ENCODE data around the gene BCAP31.
"Not testable (repeated sequence)": the region's sequence is repeated elsewhere in the genome, so short reads cannot be mapped to it uniquely, and the experiment has no call there.

The BCAP31 gene

GRCh38 chrX:153696538-153696937 is 27.6 kb downstream of the BCAP31 start:
- DNase-seq (ENCODE audit: low read depth in 1 of 2, low spot score in 1 of 2) = not testable (repeated sequence)

DNA sequence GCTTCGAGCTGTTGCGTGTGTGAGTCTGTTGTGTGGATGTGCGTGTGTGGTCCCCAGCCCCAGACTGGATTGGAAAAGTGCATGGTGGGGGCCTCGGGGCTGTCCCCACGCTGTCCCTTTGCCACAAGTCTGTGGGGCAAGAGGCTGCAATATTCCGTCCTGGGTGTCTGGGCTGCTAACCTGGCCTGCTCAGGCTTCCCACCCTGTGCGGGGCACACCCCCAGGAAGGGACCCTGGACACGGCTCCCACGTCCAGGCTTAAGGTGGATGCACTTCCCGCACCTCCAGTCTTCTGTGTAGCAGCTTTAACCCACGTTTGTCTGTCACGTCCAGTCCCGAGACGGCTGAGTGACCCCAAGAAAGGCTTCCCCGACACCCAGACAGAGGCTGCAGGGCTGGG is 28.1 kb downstream of the BCAP31 start:
- DNase-seq (ENCODE audit: low read depth in 1 of 2, low spot score in 1 of 2) = no peak

- DNase-seq (ENCODE audit: low read depth in 1 of 2, low spot score in 1 of 2) = no peak
These were observed 29.4 kb downstream of the BCAP31 start for GRCh38 chrX:153694687-153695270.

- DNase-seq (ENCODE audit: low read depth in 1 of 2, low spot score in 1 of 2) = not testable (repeated sequence)
These were observed 29.9 kb downstream of the BCAP31 start for GRCh38 chrX:153694256-153694655.

DNA sequence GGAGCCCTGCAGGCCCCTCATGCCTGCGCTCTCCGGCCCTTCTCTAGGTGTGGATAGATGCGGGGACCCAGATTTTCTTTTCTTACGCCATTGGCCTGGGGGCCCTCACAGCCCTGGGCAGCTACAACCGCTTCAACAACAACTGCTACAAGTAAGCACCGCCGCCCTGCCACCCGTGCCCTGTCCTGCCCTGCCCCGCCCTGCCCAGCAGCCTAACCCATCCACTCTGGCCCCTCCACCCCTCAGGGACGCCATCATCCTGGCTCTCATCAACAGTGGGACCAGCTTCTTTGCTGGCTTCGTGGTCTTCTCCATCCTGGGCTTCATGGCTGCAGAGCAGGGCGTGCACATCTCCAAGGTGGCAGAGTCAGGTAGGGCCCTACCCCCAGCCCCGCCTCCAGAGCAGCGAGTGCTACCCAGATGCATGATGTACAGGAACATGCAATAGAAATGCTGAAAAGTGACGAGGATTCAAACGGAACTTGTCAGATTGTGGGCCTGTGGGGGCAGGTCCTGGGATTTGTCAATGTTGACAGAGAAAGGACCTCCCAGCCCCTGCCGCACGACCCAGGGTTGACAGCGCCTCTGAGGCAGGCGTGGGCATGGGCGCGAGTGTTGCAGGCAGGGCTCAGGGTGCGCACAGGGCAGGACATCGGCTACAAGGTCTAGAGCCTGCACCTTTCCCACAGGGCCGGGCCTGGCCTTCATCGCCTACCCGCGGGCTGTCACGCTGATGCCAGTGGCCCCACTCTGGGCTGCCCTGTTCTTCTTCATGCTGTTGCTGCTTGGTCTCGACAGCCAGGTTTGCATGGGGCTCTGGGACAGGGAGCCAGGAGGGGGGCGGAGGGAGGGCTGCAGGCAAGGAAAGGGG is 30.7 kb downstream of the BCAP31 start:
- no peak for DNase-seq (ENCODE audit: low read depth in 1 of 2, low spot score in 1 of 2)

- no peak for DNase-seq (ENCODE audit: low read depth in 1 of 2, low spot score in 1 of 2)
These were observed 31.5 kb downstream of the BCAP31 start for GRCh38 chrX:153692611-153693156.

GRCh38 chrX:153692003-153692402 is 32.2 kb downstream of the BCAP31 start:
- no peak for DNase-seq (ENCODE audit: low read depth in 1 of 2, low spot score in 1 of 2)

- DNase-seq (ENCODE audit: low read depth in 1 of 2, low spot score in 1 of 2) = not testable (repeated sequence)
These were observed 33.0 kb downstream of the BCAP31 start for GRCh38 chrX:153691032-153691827.

DNA sequence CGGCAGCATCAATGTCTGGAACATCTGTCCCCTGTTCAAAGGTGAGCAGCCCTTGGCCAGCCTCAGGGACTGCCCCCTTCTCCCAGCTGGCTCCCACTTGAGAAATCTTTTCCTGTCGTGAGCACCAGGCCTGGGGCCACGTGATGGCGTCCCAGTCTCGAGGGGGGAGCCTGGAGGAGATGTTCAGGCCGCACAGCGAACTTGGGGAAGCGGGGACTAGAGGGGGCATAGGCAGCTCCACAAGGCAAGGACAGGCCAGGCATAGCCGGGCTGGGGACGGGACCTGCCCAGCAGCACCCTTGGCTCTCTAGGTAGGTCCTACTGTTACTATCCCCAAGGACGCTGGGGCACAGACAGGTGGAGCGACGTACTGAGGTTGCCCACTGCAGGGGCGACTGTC is 33.7 kb downstream of the BCAP31 start:
- no peak for DNase-seq (ENCODE audit: low read depth in 1 of 2, low spot score in 1 of 2)

DNA sequence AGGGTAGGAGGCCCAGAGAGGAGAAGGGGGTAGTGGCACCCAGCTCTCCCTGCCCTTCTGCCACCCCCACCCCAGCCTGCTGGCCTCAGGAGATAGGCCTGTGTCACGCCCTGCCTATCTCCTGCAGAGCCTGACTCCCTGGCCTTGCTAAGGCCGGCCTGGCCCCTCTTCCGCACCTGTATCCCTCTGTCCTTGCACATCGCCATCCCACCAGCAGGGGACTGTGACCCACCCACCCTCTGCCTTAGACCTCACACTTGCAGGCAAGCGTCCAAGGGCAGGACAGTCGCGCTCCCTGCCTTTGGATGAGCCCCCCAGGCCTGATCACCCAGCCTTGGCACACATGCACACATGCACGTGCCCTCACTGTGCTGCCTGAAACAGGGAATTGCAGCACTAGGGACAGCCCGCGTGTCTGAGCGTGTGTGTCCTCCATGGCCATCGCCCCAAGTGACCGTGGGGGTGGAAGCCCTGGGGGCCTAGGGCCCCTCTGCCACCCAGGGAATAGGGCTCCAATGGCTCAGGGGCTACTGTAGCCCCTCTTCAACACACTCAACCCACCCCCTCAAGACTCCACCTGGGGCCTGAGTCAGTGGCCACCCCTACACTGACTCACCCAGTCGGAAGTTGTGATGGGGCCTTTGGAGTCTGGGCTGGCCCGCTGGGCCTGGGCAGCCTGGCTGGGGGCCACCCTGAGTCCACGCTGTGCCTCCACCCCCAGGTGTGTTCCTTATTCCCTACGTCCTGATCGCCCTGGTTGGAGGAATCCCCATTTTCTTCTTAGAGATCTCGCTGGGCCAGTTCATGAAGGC is 34.3 kb downstream of the BCAP31 start:
- DNase-seq (ENCODE audit: low read depth in 1 of 2, low spot score in 1 of 2) = no peak

GRCh38 chrX:153688911-153689590 is 35.1 kb downstream of the BCAP31 start:
- DNase-seq (ENCODE audit: low read depth in 1 of 2, low spot score in 1 of 2) = no peak

DNA sequence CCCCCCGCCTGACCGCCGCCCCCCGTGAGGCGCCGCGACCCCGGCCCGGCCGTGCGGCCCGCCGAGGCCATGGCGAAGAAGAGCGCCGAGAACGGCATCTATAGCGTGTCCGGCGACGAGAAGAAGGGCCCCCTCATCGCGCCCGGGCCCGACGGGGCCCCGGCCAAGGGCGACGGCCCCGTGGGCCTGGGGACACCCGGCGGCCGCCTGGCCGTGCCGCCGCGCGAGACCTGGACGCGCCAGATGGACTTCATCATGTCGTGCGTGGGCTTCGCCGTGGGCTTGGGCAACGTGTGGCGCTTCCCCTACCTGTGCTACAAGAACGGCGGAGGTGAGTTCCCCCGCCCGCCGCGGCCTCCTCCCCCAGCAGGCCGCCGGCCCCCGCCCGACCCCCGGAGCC is 35.7 kb downstream of the BCAP31 start:
- DNase-seq (ENCODE audit: low read depth in 1 of 2, low spot score in 1 of 2) = no peak

DNA sequence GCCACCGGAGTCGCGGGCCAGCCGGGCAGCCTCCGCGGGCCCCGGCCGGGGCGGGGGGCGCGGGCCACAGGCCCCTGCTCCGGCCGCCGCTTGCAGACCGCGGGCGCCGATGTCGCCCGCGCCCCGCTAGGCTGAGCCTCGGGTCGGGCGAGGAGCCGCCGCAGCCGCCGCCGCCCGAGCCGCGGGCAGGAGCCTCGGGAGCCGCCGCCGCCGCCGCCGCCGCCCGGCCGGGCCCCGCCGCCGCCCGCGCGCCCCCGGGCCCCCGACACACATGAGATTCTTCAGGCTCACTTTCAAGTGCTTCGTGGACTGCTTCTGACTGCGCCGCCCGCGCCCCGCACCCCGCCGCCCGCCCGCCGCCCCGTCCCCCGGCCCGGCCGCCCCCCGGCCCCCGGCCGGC is 36.1 kb downstream of the BCAP31 start:
- no peak for DNase-seq (ENCODE audit: low read depth in 1 of 2, low spot score in 1 of 2)

DNA sequence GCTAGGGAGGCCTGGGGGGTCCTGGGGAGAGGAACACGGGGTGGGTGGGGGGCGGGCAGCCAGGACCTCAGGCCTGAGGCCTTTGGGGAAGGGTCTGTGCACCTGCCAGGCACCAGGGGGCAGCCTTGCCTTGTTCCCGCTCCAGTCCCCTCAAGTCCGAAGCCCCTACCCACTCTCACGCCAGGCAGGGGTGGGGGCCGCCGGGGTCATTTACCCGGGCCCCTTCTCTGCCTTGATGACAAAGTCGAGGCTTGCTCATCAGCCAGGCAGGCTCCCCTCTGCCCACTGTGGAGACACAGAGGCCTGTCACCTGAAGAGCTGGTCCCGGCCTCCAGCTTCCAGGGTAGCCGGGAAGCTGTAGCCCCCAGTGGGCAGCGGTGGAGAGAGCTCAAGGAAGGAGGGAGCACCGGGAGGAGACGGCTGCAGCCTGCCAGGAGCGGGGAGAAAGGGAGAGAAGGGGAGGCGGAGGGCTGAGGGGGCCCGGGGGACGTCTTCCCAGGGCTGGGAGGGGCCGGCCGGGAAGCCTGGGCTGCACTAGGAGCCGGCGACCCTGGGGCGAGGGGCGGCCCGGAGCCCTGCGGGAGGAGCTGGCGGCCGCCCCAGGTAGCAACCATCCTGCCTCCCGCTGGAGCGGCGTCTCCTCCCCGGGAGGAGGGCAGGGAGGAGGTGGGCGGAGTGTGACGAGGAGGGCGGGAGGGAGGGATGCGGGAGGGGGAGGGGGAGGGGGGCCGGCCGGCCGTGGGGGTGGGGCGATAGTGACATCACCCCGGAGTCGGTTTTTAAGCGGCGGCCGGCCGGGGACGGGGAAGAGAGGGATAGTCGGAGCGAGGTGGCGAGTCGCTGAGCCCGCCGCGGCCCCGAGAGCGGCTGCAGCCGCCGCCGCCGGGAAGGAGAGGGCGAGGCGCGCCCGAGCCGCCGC is 36.8 kb downstream of the BCAP31 start, which contains the start of gene SLC6A8:
SLC6A8 (plus strand) TSS at position 806 of the 919 bp plus-strand sequence. CDS start 649 bp downstream, outside the sequence.
- no peak for DNase-seq (ENCODE audit: low read depth in 1 of 2, low spot score in 1 of 2)

- no peak for DNase-seq (ENCODE audit: low read depth in 1 of 2, low spot score in 1 of 2)
These were observed 37.5 kb downstream of the BCAP31 start for GRCh38 chrX:153686711-153687110.

- DNase-seq (ENCODE audit: low read depth in 1 of 2, low spot score in 1 of 2) = no peak
These were observed 38.2 kb downstream of the BCAP31 start for GRCh38 chrX:153685751-153686696.

GRCh38 chrX:153685156-153685536 is 39.0 kb downstream of the BCAP31 start:
- DNase-seq (ENCODE audit: low read depth in 1 of 2, low spot score in 1 of 2) = no peak

All from activated T-helper 1 cell treated with anti-CD3 and anti-CD28 coated beads, Interleukin-2, amount 50 U/mL, for 16 hours (primary cell).